NCI-H1930 (cell line): ENCODE data around the gene PACRG.

ENCODE experiments used
- DNase-seq, 2 experiments: peaks; one replicate each; lab custom pipeline; 2025; lab: John Stamatoyannopoulos, UW

Gene PACRG

GRCh38 chr6:163243692-163244589 is 516.2 kb downstream of the PACRG start:
- DNase-seq = no peak

- DNase-seq = no peak
Observed at GRCh38 chr6:163248051-163248450, 520.3 kb downstream of the PACRG start.

- no peak for DNase-seq
Observed at GRCh38 chr6:163249651-163250101, 521.9 kb downstream of the PACRG start.

GRCh38 chr6:163250116-163250515 is 522.3 kb downstream of the PACRG start:
- no peak for DNase-seq

- DNase-seq = no peak
Observed at GRCh38 chr6:163252061-163252591, 524.4 kb downstream of the PACRG start.

- no peak for DNase-seq
Observed at GRCh38 chr6:163253556-163254213, 525.9 kb downstream of the PACRG start.

- no peak for DNase-seq
Observed at GRCh38 chr6:163254341-163254835, 526.6 kb downstream of the PACRG start.

- DNase-seq = no peak
Observed at GRCh38 chr6:163255265-163255664, 527.5 kb downstream of the PACRG start.

GRCh38 chr6:163259689-163260088 is 531.9 kb downstream of the PACRG start:
- DNase-seq = no peak

- DNase-seq = no peak
Observed at GRCh38 chr6:163260111-163260895, 532.5 kb downstream of the PACRG start.

- no peak for DNase-seq
Observed at GRCh38 chr6:163260911-163261310, 533.1 kb downstream of the PACRG start.

- no peak for DNase-seq
Observed at GRCh38 chr6:163261361-163261760, 533.6 kb downstream of the PACRG start.

GRCh38 chr6:163262080-163262479 is 534.3 kb downstream of the PACRG start:
- no peak for DNase-seq

GRCh38 chr6:163263196-163263595 is 535.4 kb downstream of the PACRG start:
- DNase-seq = no peak

GRCh38 chr6:163263998-163264661 is 536.4 kb downstream of the PACRG start:
- no peak for DNase-seq

GRCh38 chr6:163264662-163265035 is 536.9 kb downstream of the PACRG start:
- no peak for DNase-seq

- no peak for DNase-seq
Observed at GRCh38 chr6:163281634-163282033, 553.9 kb downstream of the PACRG start.

GRCh38 chr6:163282672-163283071 is 554.9 kb downstream of the PACRG start:
- DNase-seq = no peak

GRCh38 chr6:163284151-163284550 is 556.4 kb downstream of the PACRG start:
- no peak for DNase-seq

- DNase-seq = no peak
Observed at GRCh38 chr6:163285691-163286090, 557.9 kb downstream of the PACRG start.

- no peak for DNase-seq
Observed at GRCh38 chr6:163287626-163288025, 559.9 kb downstream of the PACRG start.
